ENCODE results near the gene CTBP2. TPM values are rescaled to one million over a fixed set of nuclear protein-coding genes. Genes with fewer than 3 reads are reported as not detected.

Gene CTBP2
- total RNA-seq, 2 experiments from 2014 or later, result 0.15 to 0.43 TPM

GRCh38 chr10:125080296-125080695 is 80.1 kb downstream of the CTBP2 start:
- H3K27me3 Mint-ChIP-seq, result peaks cover 12% of the 10 kb centered on the region
- CTCF ChIA-PET, result no interaction called here
- no peaks in the 10 kb centered on the region for H3K9me3 Mint-ChIP-seq
- no peak for DNase-seq
- H3K4me1 Mint-ChIP-seq, result no peaks in the 10 kb centered on the region
- no peak overlapping the region for H3K27ac Mint-ChIP-seq
- POLR2A ChIA-PET, result no interaction called here
- H3K36me3 Mint-ChIP-seq (ENCODE audit: low read depth), result no peaks in the 10 kb centered on the region
- no peak overlapping the region for H3K4me3 Mint-ChIP-seq

GRCh38 chr10:125079091-125079600 is 81.2 kb downstream of the CTBP2 start:
- H3K27ac Mint-ChIP-seq, result no peak overlapping the region

GRCh38 chr10:125076891-125077541 is 83.3 kb downstream of the CTBP2 start:
- Mint-ChIP-seq H3K4me1 (no peaks in the 10 kb centered on the region), H3K36me3 (ENCODE audit: low read depth) (no peaks in the 10 kb centered on the region), H3K4me3 (no peak overlapping the region), H3K9me3 (no peaks in the 10 kb centered on the region), H3K27ac (no peak overlapping the region), H3K27me3 (peaks cover 20% of the 10 kb centered on the region)
- POLR2A ChIA-PET, result no interaction called here
- CTCF ChIA-PET, result no interaction called here
- DNase-seq, result no peak

More at GRCh38 chr10:125079091-125079600, 81.2 kb downstream of the CTBP2 start:
- POLR2A ChIA-PET, result no interaction called here
- H3K4me3 Mint-ChIP-seq, result no peak overlapping the region
- DNase-seq, result no peak
- peaks cover 17% of the 10 kb centered on the region for H3K27me3 Mint-ChIP-seq
- H3K9me3 Mint-ChIP-seq, result no peaks in the 10 kb centered on the region
- no peaks in the 10 kb centered on the region for H3K36me3 Mint-ChIP-seq (ENCODE audit: low read depth)
- H3K4me1 Mint-ChIP-seq, result no peaks in the 10 kb centered on the region
- CTCF ChIA-PET, result interaction anchor here (0.6 kb wide), 1 partner anchor 700 kb away, joined by 3 read pairs; no protein-coding TSS in a partner anchor

GRCh38 chr10:125076121-125076825 is 84.1 kb downstream of the CTBP2 start:
- Mint-ChIP-seq H3K9me3 (no peaks in the 10 kb centered on the region), H3K27me3 (peaks cover 20% of the 10 kb centered on the region), H3K36me3 (ENCODE audit: low read depth) (no peaks in the 10 kb centered on the region), H3K4me1 (no peaks in the 10 kb centered on the region), H3K4me3 (no peak overlapping the region), H3K27ac (no peak overlapping the region)
- DNase-seq, result no peak
- ChIA-PET POLR2A (no interaction called here), CTCF (no interaction called here)

- CTCF ChIA-PET, result no interaction called here
- Mint-ChIP-seq H3K27me3 (peaks cover 20% of the 10 kb centered on the region), H3K36me3 (ENCODE audit: low read depth) (no peaks in the 10 kb centered on the region), H3K4me1 (no peaks in the 10 kb centered on the region), H3K4me3 (no peak overlapping the region), H3K27ac (no peak overlapping the region), H3K9me3 (no peaks in the 10 kb centered on the region)
- POLR2A ChIA-PET, result no interaction called here
- DNase-seq, result no peak
Observed at GRCh38 chr10:125073996-125074395, 86.4 kb downstream of the CTBP2 start.

- no peaks in the 10 kb centered on the region for H3K9me3 Mint-ChIP-seq
- H3K27ac Mint-ChIP-seq, result no peak overlapping the region
- H3K4me3 Mint-ChIP-seq, result no peak overlapping the region
- H3K4me1 Mint-ChIP-seq, result no peaks in the 10 kb centered on the region
- H3K36me3 Mint-ChIP-seq (ENCODE audit: low read depth), result no peaks in the 10 kb centered on the region
- ChIA-PET CTCF (interaction anchor here (0.6 to 0.7 kb wide), 2 partner anchors 303 to 815 kb away, joined by 3 to 4 read pairs; no protein-coding TSS in a partner anchor), POLR2A (no interaction called here)
- peaks cover 27% of the 10 kb centered on the region for H3K27me3 Mint-ChIP-seq
- no peak for DNase-seq
Observed at GRCh38 chr10:125072794-125073193, 87.6 kb downstream of the CTBP2 start.

GRCh38 chr10:125071008-125071407 is 89.4 kb downstream of the CTBP2 start:
- POLR2A ChIA-PET, result no interaction called here
- peaks cover 24% of the 10 kb centered on the region for H3K27me3 Mint-ChIP-seq
- no peak for DNase-seq
- H3K9me3 Mint-ChIP-seq, result no peaks in the 10 kb centered on the region
- no peaks in the 10 kb centered on the region for H3K4me1 Mint-ChIP-seq
- H3K4me3 Mint-ChIP-seq, result no peak overlapping the region
- no peak overlapping the region for H3K27ac Mint-ChIP-seq
- H3K36me3 Mint-ChIP-seq (ENCODE audit: low read depth), result no peaks in the 10 kb centered on the region
- CTCF ChIA-PET, result no interaction called here

GRCh38 chr10:125068406-125068805 is 92.0 kb downstream of the CTBP2 start:
- H3K36me3 Mint-ChIP-seq (ENCODE audit: low read depth), result no peaks in the 10 kb centered on the region
- CTCF ChIA-PET, result interaction anchor here (1.3 kb wide), 1 partner anchor 21 kb away, joined by 4 read pairs; no protein-coding TSS in a partner anchor
- peaks cover 15% of the 10 kb centered on the region for H3K4me1 Mint-ChIP-seq
- H3K27ac Mint-ChIP-seq, result no peak overlapping the region
- peaks cover 23% of the 10 kb centered on the region for H3K27me3 Mint-ChIP-seq
- POLR2A ChIA-PET, result no interaction called here
- no peaks in the 10 kb centered on the region for H3K9me3 Mint-ChIP-seq
- no peak overlapping the region for H3K4me3 Mint-ChIP-seq
- no peak for DNase-seq

GRCh38 chr10:125067764-125068163 is 92.6 kb downstream of the CTBP2 start:
- Mint-ChIP-seq H3K4me1 (peaks cover 15% of the 10 kb centered on the region), H3K27ac (no peak overlapping the region), H3K9me3 (no peaks in the 10 kb centered on the region), H3K36me3 (ENCODE audit: low read depth) (no peaks in the 10 kb centered on the region), H3K4me3 (no peak overlapping the region), H3K27me3 (peaks cover 28% of the 10 kb centered on the region)
- ChIA-PET CTCF (no interaction called here), POLR2A (no interaction called here)
- DNase-seq, result no peak

GRCh38 chr10:125066764-125067450 is 93.5 kb downstream of the CTBP2 start:
- Mint-ChIP-seq H3K4me3 (no peak overlapping the region), H3K36me3 (ENCODE audit: low read depth) (no peaks in the 10 kb centered on the region), H3K27me3 (peaks cover 30% of the 10 kb centered on the region), H3K9me3 (no peaks in the 10 kb centered on the region), H3K4me1 (peaks cover 15% of the 10 kb centered on the region), H3K27ac (no peak overlapping the region)
- ChIA-PET POLR2A (no interaction called here), CTCF (no interaction called here)
- DNase-seq, result no peak

- H3K27me3 Mint-ChIP-seq, result peaks cover 42% of the 10 kb centered on the region
- CTCF ChIA-PET, result interaction anchor here (1.4 kb wide), 1 partner anchor 17 kb away, joined by 4 read pairs; no protein-coding TSS in a partner anchor
- peak; percentile 18 for DNase-seq
- POLR2A ChIA-PET, result no interaction called here
- H3K36me3 Mint-ChIP-seq (ENCODE audit: low read depth), result no peaks in the 10 kb centered on the region
- H3K4me3 Mint-ChIP-seq, result no peak overlapping the region
- H3K4me1 Mint-ChIP-seq, result peaks cover 15% of the 10 kb centered on the region
- H3K27ac Mint-ChIP-seq, result no peak overlapping the region
- no peaks in the 10 kb centered on the region for H3K9me3 Mint-ChIP-seq
Observed at GRCh38 chr10:125064681-125065492, 95.5 kb downstream of the CTBP2 start.

GRCh38 chr10:125063256-125063925 is 97.0 kb downstream of the CTBP2 start:
- no peaks in the 10 kb centered on the region for H3K36me3 Mint-ChIP-seq (ENCODE audit: low read depth)
- ChIA-PET POLR2A (no interaction called here), CTCF (interaction anchor here (0.7 to 1.1 kb wide), 2 partner anchors 15 to 309 kb away, joined by 3 to 5 read pairs; no protein-coding TSS in a partner anchor)
- H3K9me3 Mint-ChIP-seq, result no peaks in the 10 kb centered on the region
- no peak overlapping the region for H3K4me3 Mint-ChIP-seq
- H3K4me1 Mint-ChIP-seq, result peaks cover 15% of the 10 kb centered on the region
- DNase-seq, result no peak
- peaks cover 48% of the 10 kb centered on the region for H3K27me3 Mint-ChIP-seq
- no peak overlapping the region for H3K27ac Mint-ChIP-seq
